ENCODE measurements around the gene GLOD4.

DNA sequence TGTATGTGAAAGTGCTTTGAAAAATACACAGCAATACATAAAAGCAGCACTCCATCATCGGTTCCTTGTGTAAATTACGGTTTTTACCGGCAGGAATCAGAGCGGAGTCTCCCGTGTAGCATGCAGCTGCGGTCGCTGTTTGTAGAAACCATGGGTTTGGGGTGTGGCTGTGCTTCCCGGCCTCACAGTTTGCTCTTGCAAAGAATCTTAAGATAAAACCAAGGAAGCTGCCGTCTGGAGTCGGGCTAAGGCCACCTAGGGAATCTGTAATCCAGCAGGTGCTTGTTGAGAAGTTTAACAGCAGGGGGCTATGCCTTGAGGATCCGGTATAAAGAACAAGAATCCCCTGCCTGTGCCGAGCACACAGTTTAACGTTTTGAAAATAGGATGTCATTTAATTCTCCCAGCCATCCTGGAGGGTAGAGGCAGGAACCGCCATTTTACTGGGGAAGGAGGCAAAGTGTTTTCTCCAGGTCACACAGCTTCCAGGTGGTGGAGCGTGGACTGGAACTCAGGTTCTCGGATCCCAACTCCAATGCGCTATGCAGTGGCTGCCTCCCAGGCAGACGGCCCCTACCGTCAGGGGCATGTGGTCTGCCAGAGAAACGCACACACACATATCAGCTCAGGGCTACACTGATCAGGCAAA, 55.7 kb downstream of the GLOD4 start:
- TF ChIP-seq EZH2 (IDR thresholded peaks at IDR 0.05; ENCODE audit: low read length, missing control alignments): no peak
- TF ChIP-seq, protein P1, sequence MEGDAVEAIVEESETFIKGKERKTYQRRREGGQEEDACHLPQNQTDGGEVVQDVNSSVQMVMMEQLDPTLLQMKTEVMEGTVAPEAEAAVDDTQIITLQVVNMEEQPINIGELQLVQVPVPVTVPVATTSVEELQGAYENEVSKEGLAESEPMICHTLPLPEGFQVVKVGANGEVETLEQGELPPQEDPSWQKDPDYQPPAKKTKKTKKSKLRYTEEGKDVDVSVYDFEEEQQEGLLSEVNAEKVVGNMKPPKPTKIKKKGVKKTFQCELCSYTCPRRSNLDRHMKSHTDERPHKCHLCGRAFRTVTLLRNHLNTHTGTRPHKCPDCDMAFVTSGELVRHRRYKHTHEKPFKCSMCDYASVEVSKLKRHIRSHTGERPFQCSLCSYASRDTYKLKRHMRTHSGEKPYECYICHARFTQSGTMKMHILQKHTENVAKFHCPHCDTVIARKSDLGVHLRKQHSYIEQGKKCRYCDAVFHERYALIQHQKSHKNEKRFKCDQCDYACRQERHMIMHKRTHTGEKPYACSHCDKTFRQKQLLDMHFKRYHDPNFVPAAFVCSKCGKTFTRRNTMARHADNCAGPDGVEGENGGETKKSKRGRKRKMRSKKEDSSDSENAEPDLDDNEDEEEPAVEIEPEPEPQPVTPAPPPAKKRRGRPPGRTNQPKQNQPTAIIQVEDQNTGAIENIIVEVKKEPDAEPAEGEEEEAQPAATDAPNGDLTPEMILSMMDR (conservative IDR thresholded peaks at IDR 0.05 in 1 of 2, IDR thresholded peaks at IDR 0.05 in 1 of 2; ENCODE audit: low read depth in 1 of 2, low read length in 2 of 2): no peak

Data from fibroblast of lung (primary cell).